ENCODE measurements around the gene SLC13A1.

The SLC13A1 gene

DNA sequence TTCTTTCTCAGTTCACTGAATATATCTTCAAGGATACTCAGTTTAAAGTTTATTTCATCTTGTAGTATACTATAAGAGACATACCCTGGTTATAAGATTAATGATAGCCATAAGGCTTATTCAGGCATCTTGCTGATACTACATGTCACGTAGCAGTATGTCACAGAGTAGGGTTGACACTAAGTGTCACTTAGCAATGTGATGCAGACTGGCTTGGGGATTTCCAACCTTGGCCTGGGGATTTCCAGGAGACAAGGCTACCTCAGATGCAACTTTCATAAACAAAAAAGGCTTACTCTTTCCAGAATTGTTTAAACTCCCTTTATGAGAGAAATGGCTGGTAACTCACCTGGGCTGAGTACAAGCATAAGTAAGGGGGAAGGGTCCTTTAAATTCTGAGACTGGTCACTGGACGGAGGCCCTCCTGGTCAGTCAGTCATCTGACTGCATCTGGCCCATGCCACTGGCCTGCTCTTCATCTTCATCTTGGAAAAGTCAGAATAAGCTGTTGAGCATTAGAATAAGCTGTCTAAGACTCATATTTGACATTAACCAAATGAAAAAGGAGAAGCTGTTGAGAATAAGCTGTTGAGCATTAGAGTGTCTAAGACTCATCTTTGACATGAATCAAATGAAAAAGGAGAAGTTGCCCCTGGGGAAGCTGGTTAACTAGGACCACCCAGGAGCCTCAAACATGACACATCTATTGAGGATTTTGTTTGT, 9.5 kb downstream of the SLC13A1 start:
- DNase-seq, result no peak

GRCh38 chr7:123185756-123186155, 14.0 kb downstream of the SLC13A1 start:
- no peak for DNase-seq

- DNase-seq, result no peak
These were observed 15.5 kb downstream of the SLC13A1 start for GRCh38 chr7:123184271-123184670.

DNA sequence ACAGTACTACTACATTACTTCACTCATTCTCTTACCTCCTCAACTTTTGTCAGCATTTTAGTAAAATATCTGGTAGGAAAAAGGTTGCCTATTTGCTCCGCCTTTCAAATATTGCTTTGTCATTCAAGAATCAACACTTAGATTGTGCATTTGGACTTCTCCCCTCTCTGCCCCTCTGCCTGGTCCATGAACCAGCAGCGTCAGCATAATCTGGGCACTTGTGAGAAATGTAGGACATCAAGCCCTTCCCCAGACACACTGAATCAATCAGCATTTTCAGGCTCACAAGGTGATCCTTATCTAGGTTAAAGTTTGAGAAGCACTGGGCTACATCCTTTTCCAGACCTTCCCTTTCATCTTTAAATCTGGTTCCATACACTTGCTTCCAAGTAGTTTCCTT, 16.3 kb downstream of the SLC13A1 start:
- DNase-seq, result no peak

GRCh38 chr7:123177442-123177841, 22.3 kb downstream of the SLC13A1 start:
- DNase-seq, result no peak

DNA sequence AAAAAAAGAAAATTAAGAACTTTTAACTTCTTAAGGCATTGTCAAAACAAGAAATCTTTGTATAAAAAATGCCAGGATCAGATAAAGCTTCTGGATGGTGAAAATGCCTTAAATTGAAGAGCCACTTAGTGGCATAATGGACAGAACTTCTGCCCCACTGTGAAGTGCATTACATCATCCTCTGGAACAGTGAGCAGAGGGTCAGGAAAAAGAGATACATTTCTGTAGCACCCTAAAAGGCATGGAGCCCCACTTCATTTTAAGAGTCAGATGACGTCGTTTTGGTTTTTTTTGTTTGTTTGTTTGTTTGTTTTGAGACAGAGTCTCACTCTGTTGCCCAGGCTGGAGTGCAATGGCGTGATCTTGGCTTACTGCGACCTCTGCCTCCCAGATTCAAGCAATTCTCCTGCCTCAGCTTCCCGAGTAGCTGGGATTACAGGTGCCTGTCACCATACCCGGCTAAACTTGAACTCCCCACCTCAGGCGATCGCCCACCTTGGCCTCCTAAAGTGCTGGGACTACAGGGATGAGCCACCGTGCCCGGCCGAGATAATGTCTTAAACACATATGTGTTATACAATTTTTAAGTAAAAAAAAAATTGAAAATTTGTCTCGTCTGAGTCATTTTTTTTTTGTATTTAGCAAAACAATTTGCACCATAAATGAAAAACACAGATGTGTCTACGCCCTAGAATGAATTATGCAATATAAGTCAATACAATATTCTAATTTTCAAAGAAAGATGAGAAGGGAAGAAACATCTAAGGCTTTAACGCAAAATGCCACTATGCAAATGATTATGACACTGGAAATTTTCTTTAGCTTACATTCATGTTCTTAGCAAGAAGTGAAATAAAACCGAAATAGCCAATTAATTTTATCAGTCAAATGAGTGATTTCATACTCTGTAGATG, 29.2 kb downstream of the SLC13A1 start:
- DNase-seq, result no peak

GRCh38 chr7:123169065-123169464, 30.7 kb downstream of the SLC13A1 start:
- DNase-seq, result no peak

DNA sequence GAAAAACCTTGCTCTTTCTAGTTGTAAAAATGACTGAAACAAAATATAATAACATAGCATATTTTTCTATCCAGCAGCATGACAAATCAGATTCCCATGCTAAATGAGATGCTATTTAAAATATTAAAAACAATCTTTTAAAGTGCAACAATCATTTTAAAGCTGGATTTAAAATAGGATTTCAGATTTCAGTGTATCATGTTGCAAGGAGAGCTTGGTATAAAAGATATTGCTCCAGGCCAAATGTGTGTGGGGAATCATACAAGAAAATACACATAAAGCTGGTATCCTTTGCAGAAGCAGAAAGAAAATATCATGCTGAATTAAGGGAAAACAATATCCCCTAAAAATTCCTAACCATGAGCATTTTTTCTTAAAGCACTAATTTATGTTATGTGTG, 42.2 kb downstream of the SLC13A1 start:
- no peak for DNase-seq

- no peak for DNase-seq
These were observed 44.2 kb downstream of the SLC13A1 start for GRCh38 chr7:123155571-123155970.

DNA sequence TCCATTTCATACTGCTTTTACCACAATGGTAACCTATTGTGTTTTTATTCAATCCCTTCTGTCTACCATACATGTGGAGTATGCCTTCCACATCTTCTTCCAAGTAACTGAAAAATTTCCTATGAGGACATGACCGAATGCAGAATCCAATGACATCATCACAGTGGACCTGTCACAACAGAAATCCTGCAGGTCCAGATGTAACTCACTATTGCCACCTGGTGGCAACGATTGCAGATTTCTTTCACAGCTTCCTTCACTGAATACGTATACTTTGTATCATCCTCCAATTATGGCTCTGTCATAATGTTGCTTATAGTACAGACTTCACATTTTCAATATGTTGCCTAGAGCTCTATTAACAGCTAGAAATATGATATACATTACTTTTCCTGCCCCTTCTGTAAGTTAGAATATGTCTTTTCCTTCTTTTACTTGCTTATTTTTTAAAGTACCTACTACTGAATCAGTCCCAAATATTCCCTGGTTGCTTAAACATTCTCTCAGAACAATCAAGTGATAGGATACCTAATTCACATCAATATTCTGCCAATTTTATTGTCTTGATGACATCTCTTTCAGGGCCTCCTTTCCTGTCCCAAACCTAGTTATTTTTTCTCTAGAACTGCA, 45.4 kb downstream of the SLC13A1 start:
- peak in 1 of 2 donors; percentile 21 for DNase-seq

GRCh38 chr7:123151443-123151842, 48.3 kb downstream of the SLC13A1 start:
- DNase-seq, result no peak

GRCh38 chr7:123148813-123149212, 51.0 kb downstream of the SLC13A1 start:
- no peak for DNase-seq

GRCh38 chr7:123143252-123144006, 56.3 kb downstream of the SLC13A1 start:
- DNase-seq, result no peak

DNA sequence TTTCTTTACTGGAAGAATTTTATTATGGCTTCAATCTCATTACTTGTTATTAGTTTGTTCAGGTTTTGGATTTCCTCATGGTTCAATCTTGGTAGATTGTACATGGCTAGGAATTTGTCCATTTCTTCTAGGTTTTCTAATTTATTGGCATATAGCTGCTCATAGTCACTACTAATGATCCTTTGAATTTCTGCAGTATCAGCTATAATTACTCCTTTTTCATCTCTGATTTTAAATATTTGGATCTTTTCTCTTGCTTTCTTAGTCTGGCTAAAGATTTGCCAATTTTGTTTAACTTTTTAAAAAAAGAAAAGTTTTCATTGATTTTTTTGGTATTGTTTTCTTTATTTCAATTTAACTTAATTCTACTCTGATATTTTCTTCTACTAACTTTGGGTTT, 59.2 kb downstream of the SLC13A1 start:
- no peak for DNase-seq

DNA sequence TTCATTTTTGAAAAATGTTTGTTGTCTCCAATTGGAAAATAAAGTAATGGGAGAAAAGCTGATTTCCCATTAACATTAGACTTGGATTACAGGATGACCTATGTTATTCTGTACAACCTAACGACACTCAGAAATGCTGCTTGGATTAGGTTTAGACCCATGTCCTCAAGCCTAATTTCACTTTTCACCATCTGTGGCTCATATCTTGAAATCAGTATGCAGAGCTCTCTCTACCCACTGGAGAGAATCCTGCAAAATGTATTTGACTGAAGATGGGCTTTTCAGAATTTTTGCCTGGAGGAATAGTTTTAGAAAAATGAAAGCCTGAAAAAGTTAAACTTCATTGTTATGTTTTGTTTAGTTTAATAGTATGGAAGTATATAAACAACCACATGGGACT, 63.8 kb downstream of the SLC13A1 start:
- no peak for DNase-seq

DNA sequence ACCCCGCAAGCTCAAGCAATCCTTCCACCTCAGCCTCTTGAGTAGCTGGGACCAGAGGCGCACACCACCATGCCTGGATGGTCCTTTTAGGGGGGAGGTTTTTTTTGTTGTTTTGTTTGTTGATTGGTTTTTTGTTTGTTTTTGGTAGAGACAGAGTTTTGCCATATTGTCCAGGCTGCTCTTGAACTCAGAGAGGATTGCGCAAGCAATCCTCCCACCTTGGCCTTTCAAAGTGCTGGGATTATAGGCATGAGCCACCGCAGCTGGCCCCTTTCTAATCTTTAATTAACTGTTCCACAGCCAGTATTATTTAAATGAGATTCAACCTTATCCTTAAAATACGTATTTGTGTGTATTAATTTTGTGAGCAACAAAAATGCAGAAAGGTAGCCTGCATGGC, 65.8 kb downstream of the SLC13A1 start:
- no peak for DNase-seq

GRCh38 chr7:123131961-123132360, 67.8 kb downstream of the SLC13A1 start:
- DNase-seq, result no peak

DNA sequence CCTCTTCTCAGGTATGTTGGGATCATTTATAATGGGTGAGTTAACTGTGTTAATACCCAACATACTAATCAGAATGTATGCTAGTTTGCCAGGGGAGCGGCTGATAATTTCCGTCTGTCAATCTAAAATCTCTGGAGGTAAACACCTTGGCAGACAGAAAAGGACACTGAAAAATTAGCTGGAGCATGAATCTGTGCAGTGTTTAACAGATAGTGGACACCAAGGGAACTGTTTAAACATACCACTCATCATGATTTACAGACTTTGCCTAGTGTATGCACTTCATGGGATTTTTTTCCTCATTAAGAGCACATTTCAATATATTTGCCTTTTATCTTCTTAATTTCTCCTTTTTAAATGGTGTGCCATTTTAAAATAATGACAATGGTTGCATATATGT, 68.2 kb downstream of the SLC13A1 start:
- DNase-seq, result no peak

DNA sequence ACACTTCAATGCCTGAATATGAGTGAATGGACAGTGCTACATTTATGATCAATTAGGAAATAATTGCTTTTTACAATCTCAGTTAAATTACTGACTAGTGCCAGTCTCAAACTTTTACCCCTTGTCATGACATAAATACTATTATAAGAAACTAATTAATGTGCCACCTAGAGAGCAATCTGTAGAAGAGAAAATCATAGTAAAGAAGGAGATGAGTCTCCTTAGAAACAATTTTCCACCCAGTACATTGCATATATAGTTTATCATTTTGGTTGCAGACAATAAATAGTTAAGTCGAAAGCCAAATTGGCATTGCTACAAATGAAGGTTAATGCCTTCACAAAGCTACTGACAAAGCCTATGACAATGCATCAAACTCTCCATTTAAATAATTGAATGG, 68.6 kb downstream of the SLC13A1 start:
- DNase-seq, result no peak

- no peak for DNase-seq
These were observed 73.1 kb downstream of the SLC13A1 start for GRCh38 chr7:123126691-123127090.

DNA sequence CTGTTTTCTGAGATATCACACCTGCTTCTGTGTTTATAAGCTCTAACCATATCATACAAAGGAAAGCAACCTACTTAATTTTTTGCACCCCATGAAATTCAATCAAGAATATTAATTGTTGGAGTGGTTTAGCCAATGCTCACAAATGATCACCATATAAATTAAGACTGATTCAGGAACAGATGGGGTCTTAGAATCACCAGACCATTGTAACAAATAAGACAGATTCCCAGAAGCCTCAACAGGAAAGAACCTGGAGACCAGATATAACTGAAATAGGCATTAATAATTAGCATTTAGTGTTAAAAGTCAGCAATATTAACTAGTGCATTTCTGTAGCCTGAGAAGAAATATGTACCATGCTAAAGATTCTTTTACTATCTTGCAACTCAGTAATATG, 73.6 kb downstream of the SLC13A1 start:
- no peak for DNase-seq

GRCh38 chr7:123125231-123125630, 74.5 kb downstream of the SLC13A1 start:
- DNase-seq, result no peak

GRCh38 chr7:123122916-123123315, 76.9 kb downstream of the SLC13A1 start:
- DNase-seq, result no peak

Measured in CD4-positive, alpha-beta T cell treated with Interleukin-1 beta for 1 hour (primary cell).